Activated effector memory CD4-positive, alpha-beta T cell treated with anti-CD3 and anti-CD28 coated beads, Interleukin-2, amount 50 U/mL, for 16 hours (primary cell): ENCODE data around the gene SEMA3E.

Experiments
- DNase-seq: peaks from one replicate; pipeline ENCODE4 v3.0.0-alpha.2; 2020

Gene SEMA3E

GRCh38 chr7:83640731-83641537 lies 8.0 kb downstream of the SEMA3E start:
- DNase-seq = no peak

DNA sequence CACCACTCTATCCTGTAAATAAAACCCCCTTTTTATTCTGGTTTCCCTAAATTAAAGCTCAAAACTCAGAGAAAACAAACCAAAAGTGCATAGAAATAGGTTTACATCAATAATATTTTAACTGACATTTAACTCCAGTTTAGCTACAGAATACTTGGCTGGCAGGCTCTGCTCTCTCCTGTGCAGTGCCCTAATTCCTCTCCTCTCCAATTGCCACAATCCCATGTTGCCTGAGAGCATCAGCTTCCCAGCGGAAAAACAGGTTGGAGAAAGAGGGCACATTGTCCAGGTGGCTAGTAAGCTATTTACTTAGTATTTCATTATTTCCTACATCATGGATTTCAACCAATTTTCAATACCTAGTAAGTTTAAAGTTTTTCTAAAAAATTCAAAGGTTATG lies 8.7 kb downstream of the SEMA3E start:
- no peak for DNase-seq

DNA sequence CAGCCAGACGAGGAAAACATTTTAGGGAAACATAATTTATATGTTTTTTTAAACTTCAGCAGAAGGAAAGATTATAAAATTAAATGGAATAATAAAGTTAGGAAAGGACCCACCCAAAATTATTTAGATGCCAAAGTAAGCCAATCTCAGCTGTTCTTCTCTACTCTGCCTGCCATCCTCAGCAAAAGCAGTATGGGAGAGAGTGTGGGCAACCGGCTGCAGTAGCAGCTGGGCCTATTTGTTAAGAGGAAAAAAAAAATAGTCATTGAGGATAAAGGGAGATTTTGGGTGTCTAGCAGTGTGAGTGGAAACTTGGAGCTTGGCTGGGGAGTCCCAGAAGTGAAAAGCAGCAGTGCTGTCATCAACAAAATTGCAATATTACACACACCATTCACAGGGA lies 15.4 kb downstream of the SEMA3E start:
- DNase-seq = no peak

GRCh38 chr7:83629117-83629880 lies 19.6 kb downstream of the SEMA3E start:
- no peak for DNase-seq

DNA sequence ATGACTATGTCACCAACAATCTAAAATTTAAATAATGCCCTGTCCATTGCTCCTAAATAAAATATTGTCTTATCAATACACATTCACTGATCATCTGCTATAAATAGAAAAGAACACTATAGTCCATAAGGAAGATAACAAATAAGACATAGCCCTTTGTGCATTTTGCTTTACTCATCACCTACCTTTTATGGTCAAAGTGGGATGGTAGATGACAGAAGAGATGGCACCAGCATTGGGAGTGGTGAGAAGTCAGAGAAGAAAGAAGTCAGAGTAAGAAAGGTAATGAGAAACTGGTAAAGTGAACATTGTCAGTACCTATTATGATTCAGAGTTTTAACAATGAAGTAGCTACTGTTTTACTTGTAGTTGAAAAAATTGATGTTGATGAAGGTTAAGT lies 31.1 kb downstream of the SEMA3E start:
- DNase-seq = no peak

- DNase-seq = no peak
These were observed 34.8 kb downstream of the SEMA3E start for GRCh38 chr7:83614112-83614511.

- DNase-seq = no peak
These were observed 35.7 kb downstream of the SEMA3E start for GRCh38 chr7:83613232-83613631.

- DNase-seq = no peak
These were observed 37.2 kb downstream of the SEMA3E start for GRCh38 chr7:83611776-83612175.

- no peak for DNase-seq
These were observed 38.2 kb downstream of the SEMA3E start for GRCh38 chr7:83610649-83611304.

DNA sequence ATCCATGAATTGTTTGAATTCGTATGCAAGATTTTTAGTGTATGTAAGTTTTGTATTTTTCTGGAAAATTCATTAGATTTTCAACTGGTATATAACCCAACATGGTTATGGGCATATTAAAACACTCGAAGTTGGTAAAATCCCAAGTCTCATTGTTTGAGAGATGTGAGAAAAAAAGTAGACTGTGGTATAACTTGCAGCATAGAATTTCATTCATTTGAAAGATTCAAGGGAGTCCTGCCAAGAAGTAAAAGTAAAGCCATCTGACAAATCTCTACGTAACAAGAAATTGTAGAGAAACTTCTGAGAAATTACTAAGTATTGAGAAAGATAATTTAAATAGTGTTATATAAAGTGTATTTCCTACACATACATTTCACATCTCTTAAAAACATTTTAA lies 40.2 kb downstream of the SEMA3E start:
- no peak for DNase-seq

DNA sequence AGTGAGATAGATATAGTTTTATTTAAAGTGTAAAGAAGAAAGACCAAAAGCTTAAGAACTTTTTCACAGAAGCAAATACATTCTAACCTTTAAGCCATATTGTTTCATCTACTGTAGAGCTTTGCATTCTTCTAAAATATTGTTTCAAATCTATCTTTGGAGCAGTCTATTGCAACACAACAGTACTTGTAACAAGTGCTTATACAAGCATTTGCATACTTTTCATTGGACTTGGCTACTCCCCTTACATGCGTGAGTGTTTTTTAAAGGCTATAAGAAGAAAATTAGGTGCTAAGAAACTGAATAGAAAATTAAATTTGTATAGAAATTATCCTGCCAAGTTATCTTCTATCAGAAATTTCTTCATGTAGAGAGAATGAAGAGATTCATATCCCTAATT lies 45.3 kb downstream of the SEMA3E start:
- DNase-seq = no peak

DNA sequence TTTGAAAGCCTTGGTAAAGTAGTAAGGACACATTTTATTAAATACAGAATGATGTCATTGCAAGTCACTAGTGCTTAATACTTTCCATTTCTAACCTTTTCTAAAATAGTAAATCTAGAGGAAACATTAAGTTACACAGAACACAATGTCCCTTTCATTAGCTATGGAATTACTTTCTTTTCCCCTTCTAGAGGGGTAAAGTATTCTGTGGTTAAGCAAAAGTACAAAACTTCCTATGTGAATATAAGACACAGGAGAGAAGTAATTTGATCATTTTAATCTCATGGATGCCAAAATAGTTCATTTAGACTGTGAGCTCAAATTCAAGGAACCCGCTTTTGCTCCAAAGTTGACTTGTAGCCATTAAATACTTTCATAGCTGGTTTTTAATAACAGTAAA lies 49.8 kb downstream of the SEMA3E start:
- no peak for DNase-seq

GRCh38 chr7:83593921-83594475 lies 54.9 kb downstream of the SEMA3E start:
- DNase-seq = no peak

DNA sequence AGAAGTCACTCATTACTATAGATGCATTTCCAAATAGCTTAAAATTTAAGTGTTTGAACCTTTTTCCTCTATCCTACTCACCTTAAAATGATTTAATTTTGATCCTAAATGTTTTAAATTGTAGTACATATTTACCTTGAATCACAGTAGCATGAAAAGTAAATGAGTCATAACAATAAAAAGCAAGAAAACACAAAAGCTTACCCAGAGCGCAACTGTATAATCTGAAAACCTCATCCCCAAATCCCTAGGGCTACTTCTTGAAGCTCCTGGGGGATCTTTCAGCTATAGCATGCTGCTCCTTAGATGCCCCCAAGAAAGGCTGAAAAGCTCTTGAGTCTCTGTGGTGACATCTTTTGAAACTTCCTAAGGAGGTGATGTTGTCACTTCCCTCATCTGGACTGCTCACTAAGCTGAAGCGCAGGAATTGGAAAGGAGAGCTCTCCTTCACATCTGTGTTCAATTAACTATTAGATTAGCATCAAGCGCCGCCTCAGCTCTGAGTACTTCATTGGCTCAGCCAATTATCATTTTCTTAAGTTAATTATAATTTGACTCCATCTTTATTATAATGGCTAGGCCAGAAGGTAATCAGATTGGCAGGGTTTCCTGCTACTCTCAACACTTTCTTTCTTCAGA lies 60.2 kb downstream of the SEMA3E start:
- no peak for DNase-seq

DNA sequence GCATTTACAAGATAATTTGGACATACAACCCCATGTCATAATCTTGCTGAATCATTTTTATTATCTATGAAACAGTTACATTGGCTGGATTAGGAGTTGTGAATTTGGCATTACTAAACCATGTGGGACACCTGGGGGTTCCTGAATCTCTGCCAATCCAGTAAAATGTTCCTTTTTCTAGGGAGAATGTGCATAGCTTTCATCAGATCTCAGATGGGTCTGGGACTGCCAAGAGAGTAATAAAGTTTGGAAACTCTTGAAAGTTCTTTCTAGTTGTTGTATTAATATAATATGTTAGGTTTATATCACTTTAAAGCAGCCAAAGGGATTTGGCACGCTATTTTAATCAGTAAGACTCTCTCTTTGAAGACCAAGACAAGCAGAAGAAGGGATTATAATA lies 62.7 kb downstream of the SEMA3E start:
- no peak for DNase-seq

DNA sequence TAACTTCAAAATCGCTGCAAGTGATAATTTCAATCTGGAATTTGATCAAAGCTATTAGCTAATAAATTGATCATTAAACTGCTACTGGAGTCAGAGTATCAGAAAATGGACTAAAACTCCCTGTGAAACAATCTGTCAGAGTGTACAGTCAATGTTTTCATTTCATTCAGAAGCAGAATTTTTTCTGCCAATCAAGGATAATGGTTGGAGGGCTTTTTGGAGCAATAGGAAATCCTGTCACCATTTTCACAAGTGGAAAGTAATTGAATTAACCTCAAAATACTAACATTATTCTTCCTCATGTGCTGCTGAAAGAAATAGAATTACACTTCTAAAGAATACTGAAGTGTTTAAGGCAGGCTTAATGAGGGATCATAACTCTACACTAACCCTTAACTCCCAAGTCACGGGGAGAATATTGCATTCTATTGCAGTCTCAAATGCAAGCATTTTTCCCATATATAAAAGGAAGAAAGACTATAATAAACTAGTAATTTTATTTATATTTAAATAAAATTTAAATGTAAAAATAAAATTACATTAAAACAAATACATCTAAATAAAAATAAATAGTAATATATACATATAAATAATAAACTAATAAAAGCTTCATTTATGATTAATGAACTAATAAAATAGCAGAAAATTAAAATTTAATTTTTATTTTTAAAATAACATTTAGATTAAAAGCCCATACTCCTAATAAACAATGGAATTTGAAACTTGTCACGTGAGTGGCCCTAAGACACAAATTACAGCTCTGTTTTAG lies 67.1 kb downstream of the SEMA3E start:
- DNase-seq = no peak

DNA sequence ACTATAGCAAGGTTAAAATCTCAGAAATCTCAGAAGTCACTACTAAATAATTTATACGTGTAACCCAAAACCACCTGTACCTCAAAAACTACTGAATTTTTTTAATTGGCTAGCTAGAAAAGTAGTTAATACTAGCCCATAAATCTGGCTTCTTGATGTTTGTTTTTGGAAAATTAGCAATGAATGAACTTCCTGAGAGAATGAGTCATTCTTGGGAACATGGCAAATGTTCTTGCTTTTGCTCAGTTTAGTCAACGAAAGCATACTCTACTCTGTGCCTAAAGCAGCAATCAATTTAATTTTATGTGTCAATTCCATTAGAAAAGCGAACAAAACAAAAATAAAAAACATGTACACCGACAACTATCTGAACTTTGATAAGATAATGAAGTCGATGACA lies 69.2 kb downstream of the SEMA3E start:
- no peak for DNase-seq

DNA sequence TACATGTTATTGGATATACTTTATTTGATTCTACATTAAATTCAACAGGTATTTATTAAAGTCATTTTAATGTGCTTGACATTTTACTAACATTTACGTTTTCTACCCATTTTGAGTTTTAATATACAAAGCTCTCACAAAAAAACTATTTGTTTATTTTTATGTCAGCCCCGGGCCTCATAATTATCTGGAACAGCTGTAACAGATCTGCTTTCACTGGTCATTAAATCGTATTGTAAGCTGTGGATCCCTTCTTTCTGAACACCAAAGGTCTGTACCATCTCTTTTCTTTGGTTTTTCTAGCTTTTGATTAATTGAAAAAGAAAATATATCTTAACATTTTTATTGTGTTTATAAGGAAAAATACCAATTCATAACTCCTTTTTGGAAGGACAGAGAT lies 73.5 kb downstream of the SEMA3E start:
- no peak for DNase-seq

DNA sequence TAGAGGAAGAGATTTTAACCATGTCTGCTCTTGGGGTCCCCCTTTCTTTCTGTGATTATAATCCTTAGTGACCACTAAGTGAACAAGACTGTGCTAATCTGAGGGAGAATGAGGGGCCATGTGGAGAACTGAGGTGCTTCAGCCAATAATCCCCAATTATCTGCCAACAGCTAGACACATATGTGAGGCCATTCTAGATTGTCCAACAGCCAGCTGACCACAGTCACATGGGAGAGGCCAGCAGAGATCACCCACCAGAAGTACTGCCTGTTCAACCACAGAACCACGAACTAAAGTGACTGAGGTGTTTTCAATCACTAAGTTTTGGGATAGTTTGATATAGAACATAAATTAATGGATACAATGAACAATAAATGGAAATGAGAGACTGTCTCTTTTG lies 74.3 kb downstream of the SEMA3E start:
- DNase-seq = no peak

GRCh38 chr7:83562960-83563359 lies 86.0 kb downstream of the SEMA3E start:
- no peak for DNase-seq

DNA sequence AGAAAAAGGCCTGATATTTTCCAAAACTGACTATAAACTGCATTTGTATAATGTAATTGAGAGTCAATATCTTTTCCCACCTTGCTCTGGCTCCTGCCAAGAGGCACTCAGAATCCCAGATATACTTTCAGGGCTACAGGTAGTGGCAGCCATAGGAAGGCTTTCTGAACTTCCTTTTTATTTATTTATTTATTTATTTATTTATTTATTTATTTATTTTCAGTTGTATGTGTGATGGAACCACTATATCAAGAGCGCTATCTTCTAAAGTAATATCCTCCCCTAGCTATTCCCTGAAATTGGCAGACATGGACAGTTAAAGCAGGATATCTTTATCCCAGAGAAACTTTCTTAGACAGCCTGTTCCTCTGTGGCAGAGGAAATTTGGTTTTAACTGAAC lies 86.7 kb downstream of the SEMA3E start:
- DNase-seq = no peak

GRCh38 chr7:83559887-83560286 lies 89.1 kb downstream of the SEMA3E start:
- DNase-seq = no peak
